Psoas muscle (tissue), 8 donors: ENCODE results near the gene MALRD1. TPM values are rescaled to one million over a fixed set of nuclear protein-coding genes. Genes with fewer than 3 reads are reported as not detected.

Experiments
- ATAC-seq, 4 donors: fragments of 200-7000 bp; cut with Tn5 transposase; one replicate each; pipeline ENCODE4 v1.9.1; 2020; ENCODE audit warnings: moderate library complexity in 3 of 4, mild to moderate bottlenecking in 2 of 4
- DNase-seq, 2 donors: peaks; one replicate each; pipeline ENCODE4 v3.0.0-alpha.2; 2020
- H3K27ac ChIP-seq: fragments of 200-600 bp; one replicate; pipeline ENCODE4 v1.8.0; 2022
- H3K27me3 ChIP-seq, 3 donors: fragments of 200-600 bp in 1 of 3; one replicate each; pipeline versions ENCODE4 v1.6.1 to v1.8.0; 2013 to 2022; ENCODE audit warnings: low read length in 2 of 3, mild to moderate bottlenecking in 2 of 3, moderate library complexity in 1 of 3; ENCODE audit not compliant: insufficient read depth in 3 of 3
- H3K36me3 ChIP-seq, 2 donors: fragments of 200-600 bp in 1 of 2; one replicate each; pipeline versions ENCODE4 v1.6.1 to v1.8.0; 2013 to 2022; ENCODE audit warnings: low read depth in 1 of 2, mild to moderate bottlenecking in 1 of 2, moderate library complexity in 1 of 2; ENCODE audit not compliant: insufficient read depth in 1 of 2
- H3K4me1 ChIP-seq: fragments of 200-600 bp; one replicate; pipeline ENCODE4 v1.8.0; 2022
- H3K4me3 ChIP-seq: fragments of 200-600 bp; one replicate; pipeline ENCODE4 v1.8.0; 2022; ENCODE audit warnings: mild to moderate bottlenecking
- H3K9me3 ChIP-seq: fragments of 200-600 bp; one replicate; pipeline ENCODE4 v1.8.0; 2022
- WGBS, 3 donors: extraction: QIAGEN DNeasy Blood & Tissue Kit; methylation state at CpG; one replicate each; pipeline versions ENCODE4 v1.1.6 to v1.1.7; 2013; 5-methylcytosine and 5-hydroxymethylcytosine counted together
- intact Hi-C, 2 donors: fragments of 100-400 bp; cut with DNase I; formaldehyde crosslinking; loops; one replicate each; pipeline versions ENCODE4 v1.11.0 to v1.14.2; 2022
- polyA plus RNA-seq, 3 donors: library from polyadenylated mRNA; stranded (reverse); fragments of 200-250 nt; gene quantifications; one replicate each; pipeline ENCODE4 v1.2.3, GENCODE V29; 2013
- total RNA-seq, 4 donors: library from RNA; stranded (reverse); fragmentation: NEBNext Ultra II Directional in 2 of 4; extraction: Animal tissue kit (Norgen Biotek cat#: 25700) in 2 of 4; gene quantifications; one replicate each; pipeline versions ENCODE4 v1.2.1 to v1.2.4, GENCODE V29; 2021 to 2023
- TF ChIP-seq, protein P1 (sequence below): fragments of 200-600 bp; IDR thresholded peaks from one replicate; pipeline ENCODE4 v1.8.0; 2022; ENCODE audit warnings: antibody characterized with exemption
- donor health status: healthy with polysubstance abuse.
- donor health status: DM: no; HTN: no; CAD: no; lungs with moderate emphysema.
- donor health status: Bipolar disorder and iron deficiency.
- donor health status: healthy.
- donor health status: DM: yes; HTN: yes; CAD: no.
- donor health status: DM: no; HTN: no; CAD: no.
- donor health status: DM: no; HTN: no; CAD: no.
- donor health status: DM: yes; HTN: yes; CAD: no.

MALRD1 gene
- total and polyA plus RNA-seq, 7 donors, result 0.12 to 0.39 (median 0.27) TPM; not detected in 3

GRCh38 chr10:19570120-19570519 lies 521.5 kb downstream of the MALRD1 start:
- Histone ChIP-seq H3K36me3 (no peaks in the 10 kb centered on the region), H3K27ac (peak overlapping the region; percentile 56), H3K27me3 (no peaks in the 10 kb centered on the region), H3K4me3 (no peak overlapping the region), H3K9me3 (no peaks in the 10 kb centered on the region), H3K4me1 (peaks cover 14% of the 10 kb centered on the region)
- TF ChIP-seq, protein P1, sequence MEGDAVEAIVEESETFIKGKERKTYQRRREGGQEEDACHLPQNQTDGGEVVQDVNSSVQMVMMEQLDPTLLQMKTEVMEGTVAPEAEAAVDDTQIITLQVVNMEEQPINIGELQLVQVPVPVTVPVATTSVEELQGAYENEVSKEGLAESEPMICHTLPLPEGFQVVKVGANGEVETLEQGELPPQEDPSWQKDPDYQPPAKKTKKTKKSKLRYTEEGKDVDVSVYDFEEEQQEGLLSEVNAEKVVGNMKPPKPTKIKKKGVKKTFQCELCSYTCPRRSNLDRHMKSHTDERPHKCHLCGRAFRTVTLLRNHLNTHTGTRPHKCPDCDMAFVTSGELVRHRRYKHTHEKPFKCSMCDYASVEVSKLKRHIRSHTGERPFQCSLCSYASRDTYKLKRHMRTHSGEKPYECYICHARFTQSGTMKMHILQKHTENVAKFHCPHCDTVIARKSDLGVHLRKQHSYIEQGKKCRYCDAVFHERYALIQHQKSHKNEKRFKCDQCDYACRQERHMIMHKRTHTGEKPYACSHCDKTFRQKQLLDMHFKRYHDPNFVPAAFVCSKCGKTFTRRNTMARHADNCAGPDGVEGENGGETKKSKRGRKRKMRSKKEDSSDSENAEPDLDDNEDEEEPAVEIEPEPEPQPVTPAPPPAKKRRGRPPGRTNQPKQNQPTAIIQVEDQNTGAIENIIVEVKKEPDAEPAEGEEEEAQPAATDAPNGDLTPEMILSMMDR, result no peak
- 20 to 36% (median 22%) methylated on average over 3 of the region's 3 CpGs for WGBS, 3 donors
- DNase-seq (no peak), ATAC-seq (peak in 1 of 4 donors; percentile 38)
- intact Hi-C loops, result no loop called here

- H3K27ac ChIP-seq, result peak overlapping the region; percentile 56
- H3K9me3 ChIP-seq, result no peaks in the 10 kb centered on the region
- H3K36me3 ChIP-seq, result no peaks in the 10 kb centered on the region
- 13 to 39% (median 13%) methylated on average over 1 of the region's 1 CpG for WGBS, 3 donors
- peaks cover 14% of the 10 kb centered on the region for H3K4me1 ChIP-seq
- TF ChIP-seq, protein P1, result no peak
- ATAC-seq, result peak in 3 of 4 donors; percentile 61 to 93 (median 77)
- H3K27me3 ChIP-seq, result no peaks in the 10 kb centered on the region
- intact Hi-C loops, result no loop called here
- no peak overlapping the region for H3K4me3 ChIP-seq
- DNase-seq, result no peak
These were observed 522.4 kb downstream of the MALRD1 start for GRCh38 chr10:19570991-19571390.

DNA sequence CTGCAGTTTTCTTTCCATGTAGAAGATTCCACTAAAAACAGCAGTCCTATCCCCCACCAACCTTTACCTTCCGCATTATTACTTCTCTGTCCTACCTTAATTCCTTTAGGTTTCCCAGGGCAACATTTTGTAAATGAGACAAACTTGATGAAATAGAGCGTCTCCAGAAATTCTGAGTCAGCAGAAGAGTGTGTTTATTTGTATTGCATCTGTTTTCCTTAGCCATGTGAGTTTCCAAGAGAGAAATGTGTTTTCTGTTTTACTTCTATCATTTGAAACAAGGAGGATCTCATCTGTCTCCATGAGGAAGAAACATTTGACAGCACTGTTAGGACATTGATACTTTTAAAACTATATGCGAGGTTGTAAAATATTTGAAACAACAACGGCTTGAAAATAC lies 523.5 kb downstream of the MALRD1 start:
- no peaks in the 10 kb centered on the region for H3K27me3 ChIP-seq
- intact Hi-C loops, result no loop called here
- TF ChIP-seq, protein P1, result no peak
- H3K4me3 ChIP-seq, result no peak overlapping the region
- no peak for DNase-seq
- no peaks in the 10 kb centered on the region for H3K36me3 ChIP-seq
- no peaks in the 10 kb centered on the region for H3K9me3 ChIP-seq
- 68 to 88% (median 76%) methylated on average over 4 of the region's 4 CpGs for WGBS, 3 donors
- peaks cover 14% of the 10 kb centered on the region for H3K4me1 ChIP-seq
- H3K27ac ChIP-seq, result no peak overlapping the region
- ATAC-seq, result no peak

DNA sequence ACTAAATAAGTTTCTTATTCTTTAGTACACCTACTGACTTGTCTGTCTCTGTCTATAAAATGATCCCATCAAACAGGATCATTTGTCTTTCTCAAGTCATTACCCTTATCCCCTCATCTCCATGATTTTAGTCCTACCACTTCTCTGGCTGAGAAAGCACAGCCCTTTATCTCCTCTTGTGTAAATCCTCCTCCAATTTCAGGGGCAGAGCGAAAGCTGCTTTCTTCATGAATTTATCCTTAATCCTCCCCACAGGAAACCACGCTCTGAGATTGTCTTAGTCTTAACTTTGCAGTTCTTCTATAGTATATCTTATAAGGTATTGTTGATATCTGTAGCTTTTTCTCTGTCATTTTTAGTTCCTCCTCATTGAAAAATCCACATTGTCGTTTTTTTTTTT lies 528.0 kb downstream of the MALRD1 start:
- intact Hi-C loops, result no loop called here
- H3K27ac ChIP-seq, result no peak overlapping the region
- no peak for ATAC-seq
- TF ChIP-seq, protein P1, result no peak
- no peak for DNase-seq
- no peak overlapping the region for H3K4me3 ChIP-seq
- H3K9me3 ChIP-seq, result no peaks in the 10 kb centered on the region
- H3K4me1 ChIP-seq, result peaks cover 7% of the 10 kb centered on the region
- no peaks in the 10 kb centered on the region for H3K36me3 ChIP-seq
- WGBS, 3 donors, result 76 to 79% (median 78%) methylated on average over 3 of the region's 3 CpGs
- H3K27me3 ChIP-seq, result no peaks in the 10 kb centered on the region

DNA sequence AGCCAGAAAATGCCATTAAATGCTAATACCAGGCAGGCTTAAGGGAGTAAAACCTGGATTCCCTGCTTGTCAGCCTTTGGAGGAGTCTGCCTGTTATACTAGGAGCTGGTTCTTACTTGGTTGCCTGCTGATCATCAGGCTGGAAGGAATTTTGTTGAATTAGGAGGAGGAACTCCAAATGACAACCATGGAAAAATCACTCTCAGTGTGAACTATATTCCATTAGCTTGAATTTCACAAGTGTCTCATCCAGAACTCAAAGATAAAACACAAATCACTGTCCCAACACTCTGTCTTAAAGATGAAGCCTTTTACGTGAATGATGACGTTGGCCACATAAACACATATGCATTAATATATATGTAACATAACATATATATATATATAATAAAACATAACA lies 528.8 kb downstream of the MALRD1 start:
- WGBS, 3 donors, result 63 to 83% (median 79%) methylated on average over 2 of the region's 2 CpGs
- DNase-seq (no peak), ATAC-seq (no peak)
- H3K9me3 ChIP-seq, result no peaks in the 10 kb centered on the region
- TF ChIP-seq, protein P1, result no peak
- H3K4me1 ChIP-seq, result no peaks in the 10 kb centered on the region
- intact Hi-C loops, result no loop called here
- no peak overlapping the region for H3K27ac ChIP-seq
- no peak overlapping the region for H3K4me3 ChIP-seq
- no peaks in the 10 kb centered on the region for H3K36me3 ChIP-seq
- H3K27me3 ChIP-seq, result no peaks in the 10 kb centered on the region
